Mesenchymal stem cell (in vitro differentiated cells and primary cell): Measurements from ENCODE around the gene TRAF3.
A peak's percentile ranks its signal among the peaks of the same experiment; 100 is the strongest.

Experiments
- DNase-seq: peaks from one replicate; pipeline ENCODE4 v3.0.0-alpha.2; 2013
- H2AFZ ChIP-seq: one replicate; pipeline ENCODE4 v1.6.1; 2013; ENCODE audit warnings: low read depth, mild to moderate bottlenecking, control low read depth, inconsistent platforms, low read length, moderate library complexity
- H2AK5ac ChIP-seq: 2 replicates; pipeline ENCODE4 v1.6.1; 2013; ENCODE audit warnings: low read length, moderate library complexity, mild to moderate bottlenecking, inconsistent platforms; ENCODE audit not compliant: severe bottlenecking
- H2BK120ac ChIP-seq: one replicate; pipeline ENCODE4 v1.6.1; 2013; ENCODE audit warnings: low read depth, mild to moderate bottlenecking, inconsistent platforms, low read length, moderate library complexity
- H2BK12ac ChIP-seq, 2 experiments: one replicate each; pipeline ENCODE4 v1.6.1; 2013; ENCODE audit warnings: inconsistent platforms in 2 of 2, low read length in 2 of 2, mild to moderate bottlenecking in 2 of 2, moderate library complexity in 2 of 2, control low read depth in 1 of 2
- H2BK15ac ChIP-seq: one replicate; pipeline ENCODE4 v1.6.1; 2013; ENCODE audit warnings: mild to moderate bottlenecking, low read depth, inconsistent platforms; ENCODE audit not compliant: poor library complexity, severe bottlenecking
- H2BK5ac ChIP-seq: 2 replicates; pipeline ENCODE4 v1.6.1; 2013; ENCODE audit warnings: low read depth, mild to moderate bottlenecking, low read length, control low read depth, inconsistent platforms; ENCODE audit not compliant: poor library complexity, severe bottlenecking
- H3K14ac ChIP-seq, 2 experiments: one replicate each; pipeline ENCODE4 v1.6.1; 2013; ENCODE audit warnings: inconsistent platforms in 2 of 2, low read length in 2 of 2, control low read depth in 1 of 2, mild to moderate bottlenecking in 1 of 2, moderate library complexity in 1 of 2
- H3K18ac ChIP-seq, 2 experiments: one replicate each; pipeline ENCODE4 v1.6.1; 2013; ENCODE audit warnings: inconsistent platforms in 2 of 2, low read length in 2 of 2, control low read depth in 1 of 2, low read depth in 1 of 2, mild to moderate bottlenecking in 1 of 2
- H3K23ac ChIP-seq, 2 experiments: one replicate each; pipeline ENCODE4 v1.6.1; 2013; ENCODE audit warnings: inconsistent platforms in 2 of 2, low read length in 2 of 2, mild to moderate bottlenecking in 2 of 2, moderate library complexity in 2 of 2, control low read depth in 1 of 2
- H3K27ac ChIP-seq: 2 replicates; pipeline ENCODE4 v1.5.1; 2013; ENCODE audit warnings: mild to moderate bottlenecking, moderate library complexity, low read length, control low read depth, inconsistent platforms; ENCODE audit not compliant: poor library complexity, severe bottlenecking
- H3K27me3 ChIP-seq, 2 experiments: 2 replicates each; pipeline versions ENCODE4 v1.6.1 to v1.7.0; 2013; ENCODE audit warnings: low read length in 2 of 2, mild to moderate bottlenecking in 2 of 2, moderate library complexity in 2 of 2, control low read depth in 1 of 2, inconsistent platforms in 1 of 2; ENCODE audit not compliant: control insufficient read depth in 1 of 2, insufficient read depth in 1 of 2
- H3K36me3 ChIP-seq, 2 experiments: 2 replicates each; pipeline versions ENCODE4 v1.6.1 to v1.7.0; 2013; ENCODE audit warnings: low read length in 2 of 2, control low read depth in 1 of 2, inconsistent platforms in 1 of 2, low read depth in 1 of 2, mild to moderate bottlenecking in 1 of 2; ENCODE audit not compliant: insufficient read depth in 2 of 2, control insufficient read depth in 1 of 2
- H3K4ac ChIP-seq, 2 experiments: one replicate each; pipeline ENCODE4 v1.6.1; 2013; ENCODE audit warnings: inconsistent platforms in 2 of 2, low read length in 2 of 2, mild to moderate bottlenecking in 2 of 2, moderate library complexity in 2 of 2, control low read depth in 1 of 2, low read depth in 1 of 2
- H3K4me1 ChIP-seq: 2 replicates; pipeline ENCODE4 v1.6.1; 2013; ENCODE audit warnings: low read depth, low read length, control low read depth; ENCODE audit not compliant: control insufficient read depth, insufficient read depth
- H3K4me2 ChIP-seq: 2 replicates; pipeline ENCODE4 v1.6.1; 2013; ENCODE audit warnings: low read length, mild to moderate bottlenecking, inconsistent platforms; ENCODE audit not compliant: poor library complexity, severe bottlenecking
- H3K4me3 ChIP-seq, 2 experiments: 2 replicates each; pipeline versions ENCODE4 v1.5.1 to v1.7.0; 2013; ENCODE audit warnings: low read length in 2 of 2, mild to moderate bottlenecking in 2 of 2, control low read depth in 1 of 2, low read depth in 1 of 2; ENCODE audit not compliant: insufficient read depth in 1 of 2
- H3K79me1 ChIP-seq: replicated peaks from 2 replicates; pipeline ENCODE4 v1.6.1; 2013; ENCODE audit warnings: mild to moderate bottlenecking, control low read depth, low read length, inconsistent platforms; ENCODE audit not compliant: poor library complexity, severe bottlenecking
- H3K9ac ChIP-seq: 2 replicates; pipeline ENCODE4 v1.7.0; 2013; ENCODE audit warnings: mild to moderate bottlenecking, low read length, moderate library complexity
- H3K9me3 ChIP-seq: 2 replicates; pipeline ENCODE4 v1.7.0; 2013; ENCODE audit warnings: mild to moderate bottlenecking, low read length; ENCODE audit not compliant: control insufficient read depth
- H4K8ac ChIP-seq: one replicate; pipeline ENCODE4 v1.6.1; 2013; ENCODE audit warnings: inconsistent platforms, mild to moderate bottlenecking, low read length, moderate library complexity
- H4K91ac ChIP-seq: one replicate; pipeline ENCODE4 v1.6.1; 2013; ENCODE audit warnings: mild to moderate bottlenecking, low read length, inconsistent platforms
- WGBS: methylation state at CpG from one replicate; pipeline ENCODE4 v1.1.7; 2013; ENCODE audit warnings: mixed read lengths; 5-methylcytosine and 5-hydroxymethylcytosine counted together

The TRAF3 gene

DNA sequence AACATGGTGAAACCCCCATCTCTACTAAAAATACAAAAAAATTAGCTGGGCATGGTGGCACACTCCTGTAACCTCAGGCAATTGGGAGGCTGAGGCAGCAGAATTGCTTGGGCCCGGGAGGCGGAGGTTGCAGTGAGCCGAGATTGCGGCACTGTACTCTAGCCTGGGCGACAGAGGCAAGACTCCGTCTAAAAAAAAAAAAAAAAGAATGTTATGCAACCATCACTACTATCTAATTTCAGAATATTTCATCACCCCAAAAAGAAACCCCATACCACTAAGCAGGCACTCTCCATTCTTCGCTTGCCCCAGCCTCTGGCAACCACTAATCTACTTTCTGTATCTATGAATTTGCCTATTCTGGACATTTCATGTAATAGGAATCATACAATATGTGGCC lies 76.4 kb downstream of the TRAF3 start:
- no peak overlapping the region for H3K23ac ChIP-seq
- H3K9ac ChIP-seq, result no peak overlapping the region
- H3K18ac ChIP-seq, result no peak overlapping the region
- no peaks in the 10 kb centered on the region for H3K9me3 ChIP-seq
- 97% methylated on average over 6 of the region's 7 CpGs for WGBS
- no peak overlapping the region for H2AK5ac ChIP-seq
- H4K91ac ChIP-seq, result no peak overlapping the region
- no peak for DNase-seq
- H2BK120ac ChIP-seq, result no peak overlapping the region
- H4K8ac ChIP-seq, result no peak overlapping the region
- H3K4me2 ChIP-seq, result no peak overlapping the region
- H3K4me1 ChIP-seq, result no peaks in the 10 kb centered on the region
- H2BK5ac ChIP-seq, result no peak overlapping the region
- H2BK12ac ChIP-seq, result no peak overlapping the region
- H3K27me3 ChIP-seq, result no peaks in the 10 kb centered on the region
- H3K4me3 ChIP-seq, result no peak overlapping the region
- no peak overlapping the region for H3K27ac ChIP-seq
- H2AFZ ChIP-seq, result no peak overlapping the region
- no peak overlapping the region for H3K14ac ChIP-seq
- H3K36me3 ChIP-seq, result peaks cover 0 to 3% of the 10 kb centered on the region in 2 experiments
- peaks cover 24% of the 10 kb centered on the region for H3K79me1 ChIP-seq
- no peak overlapping the region for H3K4ac ChIP-seq
- no peak overlapping the region for H2BK15ac ChIP-seq

DNA sequence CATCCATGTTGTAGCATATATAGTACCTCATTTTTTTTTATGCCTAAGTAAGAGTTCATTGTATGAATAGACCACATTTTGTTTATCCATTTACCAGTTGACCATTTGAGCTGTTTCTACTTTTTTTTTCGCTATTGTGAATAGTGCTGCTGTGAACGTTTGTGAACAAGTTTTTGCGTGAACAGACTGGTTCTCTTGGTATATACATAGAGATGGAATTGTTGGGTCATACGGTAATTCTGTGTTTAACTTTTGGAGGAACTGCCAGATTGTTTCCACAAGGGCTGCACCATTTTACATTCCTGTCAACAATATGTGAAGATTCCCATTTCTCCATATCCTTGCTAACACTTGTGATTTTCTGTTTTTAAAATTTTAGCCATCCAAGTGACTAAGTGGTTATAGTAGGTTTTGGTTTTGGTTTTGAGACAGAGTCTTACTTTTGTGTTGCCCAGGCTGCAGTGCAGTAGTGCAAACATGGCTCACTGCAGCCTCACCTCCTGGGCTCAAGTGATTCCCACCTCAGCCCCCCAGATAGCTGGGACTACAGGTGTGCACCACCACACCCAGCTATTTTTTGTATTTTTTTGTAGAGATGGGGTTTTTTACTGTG lies 76.9 kb downstream of the TRAF3 start:
- no peak overlapping the region for H2BK12ac ChIP-seq
- no peak overlapping the region for H2BK5ac ChIP-seq
- no peak overlapping the region for H3K4me3 ChIP-seq
- no peak overlapping the region for H4K91ac ChIP-seq
- H3K18ac ChIP-seq, result no peak overlapping the region
- H2AK5ac ChIP-seq, result no peak overlapping the region
- 100% methylated on average over 3 of the region's 4 CpGs for WGBS
- H3K36me3 ChIP-seq, result peaks cover 0 to 3% of the 10 kb centered on the region in 2 experiments
- peaks cover 24% of the 10 kb centered on the region for H3K79me1 ChIP-seq
- H2BK120ac ChIP-seq, result no peak overlapping the region
- no peak overlapping the region for H3K23ac ChIP-seq
- H4K8ac ChIP-seq, result no peak overlapping the region
- no peaks in the 10 kb centered on the region for H3K4me1 ChIP-seq
- DNase-seq, result no peak
- H3K14ac ChIP-seq, result no peak overlapping the region
- H2AFZ ChIP-seq, result no peak overlapping the region
- no peaks in the 10 kb centered on the region for H3K9me3 ChIP-seq
- no peak overlapping the region for H3K9ac ChIP-seq
- no peak overlapping the region for H3K27ac ChIP-seq
- no peak overlapping the region for H3K4ac ChIP-seq
- H3K4me2 ChIP-seq, result no peak overlapping the region
- H3K27me3 ChIP-seq, result no peaks in the 10 kb centered on the region
- H2BK15ac ChIP-seq, result no peak overlapping the region

DNA sequence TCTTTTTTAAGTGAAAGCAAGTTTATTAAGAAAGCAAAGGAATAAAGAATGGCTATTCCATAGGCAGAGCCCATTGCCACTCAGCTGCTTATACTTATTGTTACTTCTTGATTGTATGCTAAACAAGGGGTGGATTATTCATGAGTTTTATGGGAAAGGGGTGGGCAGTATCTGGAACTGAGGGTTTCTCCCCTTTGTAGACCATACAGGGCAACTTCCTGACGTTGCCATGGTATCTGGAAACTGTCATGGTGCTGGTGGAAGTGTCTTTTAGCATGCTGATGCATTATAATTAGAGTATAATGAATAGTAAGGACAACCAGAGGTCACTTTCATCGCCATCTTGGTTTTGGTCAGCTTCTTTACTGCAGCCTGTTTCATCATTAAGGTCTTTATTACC lies 78.9 kb downstream of the TRAF3 start:
- Histone ChIP-seq H2AFZ (no peak overlapping the region), H3K14ac (no peak overlapping the region)
- 81% methylated on average over 2 of the region's 2 CpGs for WGBS

DNA sequence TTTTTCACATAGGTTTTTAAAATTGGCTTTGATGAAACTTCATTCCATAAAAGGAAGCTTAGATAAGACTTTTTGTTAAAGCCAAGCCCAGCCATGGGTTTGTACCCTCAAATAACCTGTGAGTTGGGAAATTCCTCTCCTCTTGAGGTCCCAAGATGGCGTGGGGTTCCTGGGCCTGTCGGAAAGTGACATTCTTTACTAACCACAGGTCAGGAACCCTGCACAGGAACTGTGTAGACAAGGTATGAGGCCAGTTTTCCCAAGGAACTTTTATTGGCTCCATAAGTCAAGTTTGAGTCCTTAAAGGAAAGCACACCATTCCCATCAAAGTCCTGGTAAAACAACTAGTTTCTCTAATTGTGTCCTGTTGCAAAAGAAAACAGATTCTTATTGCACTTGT lies 80.2 kb downstream of the TRAF3 start:
- H3K14ac ChIP-seq, result no peak overlapping the region
- no peak overlapping the region for H2BK15ac ChIP-seq

More for the DNA sequence above, 78.9 kb downstream of the TRAF3 start:
- DNase-seq, result no peak
- H3K4me2 ChIP-seq, result no peak overlapping the region
- H3K36me3 ChIP-seq, result peaks cover 0 to 3% of the 10 kb centered on the region in 2 experiments
- no peak overlapping the region for H3K23ac ChIP-seq
- H2AK5ac ChIP-seq, result no peak overlapping the region
- H4K8ac ChIP-seq, result no peak overlapping the region
- H4K91ac ChIP-seq, result no peak overlapping the region
- no peaks in the 10 kb centered on the region for H3K4me1 ChIP-seq
- no peak overlapping the region for H2BK5ac ChIP-seq
- H3K27ac ChIP-seq, result no peak overlapping the region
- H2BK120ac ChIP-seq, result no peak overlapping the region
- H3K79me1 ChIP-seq, result peaks cover 28% of the 10 kb centered on the region
- no peak overlapping the region for H3K9ac ChIP-seq
- no peak overlapping the region for H2BK12ac ChIP-seq
- H3K4me3 ChIP-seq, result no peak overlapping the region
- H3K4ac ChIP-seq, result no peak overlapping the region
- no peak overlapping the region for H2BK15ac ChIP-seq
- H3K18ac ChIP-seq, result no peak overlapping the region
- H3K9me3 ChIP-seq, result no peaks in the 10 kb centered on the region
- no peaks in the 10 kb centered on the region for H3K27me3 ChIP-seq

More for the DNA sequence above, 80.2 kb downstream of the TRAF3 start:
- Histone ChIP-seq H2BK12ac (no peak overlapping the region), H3K36me3 (peaks cover 0 to 3% of the 10 kb centered on the region in 2 experiments), H3K4me3 (no peak overlapping the region), H3K4me1 (no peaks in the 10 kb centered on the region), H3K27ac (no peak overlapping the region), H3K9ac (no peak overlapping the region), H3K4ac (no peak overlapping the region), H3K9me3 (peaks cover 9% of the 10 kb centered on the region), H3K4me2 (no peak overlapping the region), H3K18ac (no peak overlapping the region), H2BK120ac (no peak overlapping the region), H2AK5ac (no peak overlapping the region), H3K27me3 (no peaks in the 10 kb centered on the region), H2BK5ac (no peak overlapping the region), H4K91ac (no peak overlapping the region), H3K23ac (no peak overlapping the region), H4K8ac (no peak overlapping the region), H2AFZ (no peak overlapping the region), H3K79me1 (peaks cover 24% of the 10 kb centered on the region)
- WGBS, result 73% methylated on average over 2 of the region's 2 CpGs
- DNase-seq, result peak; percentile 32
